GM18508 (cell line): ENCODE measurements around the gene ADAMTS16.

Source experiments
- ATAC-seq: cut with Tn5 transposase; IDR thresholded peaks from one replicate; pipeline ENCODE4 v1.9.1; 2021; ENCODE audit warnings: moderate number of reproducible peaks; ENCODE audit not compliant: insufficient read depth, unreplicated experiment

The ADAMTS16 gene

GRCh38 chr5:5335700-5336264, 195.7 kb downstream of the ADAMTS16 start:
- ATAC-seq: no peak

GRCh38 chr5:5339257-5339656, 199.1 kb downstream of the ADAMTS16 start:
- ATAC-seq: no peak

DNA sequence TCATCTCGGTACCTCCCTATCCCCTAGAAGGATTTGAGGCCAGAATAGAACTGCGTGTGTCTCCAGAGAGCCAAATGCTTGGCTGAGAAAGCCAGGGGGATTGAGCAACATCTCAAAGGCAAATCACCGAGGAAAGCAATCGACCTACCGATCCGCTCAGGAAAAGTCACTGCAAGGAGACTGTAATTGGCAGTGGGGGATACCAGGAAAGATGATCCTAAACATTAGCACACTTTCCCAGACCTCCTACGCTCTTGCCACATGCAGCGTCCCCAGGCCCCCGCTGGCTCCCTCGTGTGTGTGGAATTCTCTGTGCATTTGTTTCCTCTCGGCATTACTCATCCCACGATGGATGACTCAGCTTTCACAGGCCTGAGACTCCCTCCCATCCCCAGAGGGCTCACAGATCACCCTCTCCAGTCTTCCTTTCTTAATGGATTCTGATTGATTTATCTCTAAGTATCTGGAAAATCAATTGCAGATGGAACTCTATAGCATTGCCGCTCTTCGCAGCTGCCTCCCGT, 200.1 kb downstream of the ADAMTS16 start:
- ATAC-seq: no peak

GRCh38 chr5:5341531-5342292, 201.6 kb downstream of the ADAMTS16 start:
- no peak for ATAC-seq

DNA sequence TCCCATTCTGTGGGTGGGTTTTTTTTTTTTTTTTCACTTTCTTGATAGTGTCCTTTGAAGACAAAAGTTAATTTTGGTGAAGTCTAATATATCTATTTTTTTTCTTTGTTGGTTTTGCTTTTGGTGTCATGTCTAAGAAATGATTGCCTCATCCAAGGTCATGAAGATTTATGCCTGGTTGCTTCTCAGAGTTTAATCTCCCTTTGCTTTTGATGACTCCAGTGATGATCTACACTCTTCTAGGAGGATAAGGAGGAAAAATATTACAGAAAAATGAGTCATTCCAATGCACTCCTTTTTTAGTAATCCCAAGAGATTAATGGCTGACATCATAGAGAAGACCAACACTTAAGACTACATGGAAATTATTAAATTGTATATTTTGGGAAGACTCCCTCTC, 202.7 kb downstream of the ADAMTS16 start:
- no peak for ATAC-seq

DNA sequence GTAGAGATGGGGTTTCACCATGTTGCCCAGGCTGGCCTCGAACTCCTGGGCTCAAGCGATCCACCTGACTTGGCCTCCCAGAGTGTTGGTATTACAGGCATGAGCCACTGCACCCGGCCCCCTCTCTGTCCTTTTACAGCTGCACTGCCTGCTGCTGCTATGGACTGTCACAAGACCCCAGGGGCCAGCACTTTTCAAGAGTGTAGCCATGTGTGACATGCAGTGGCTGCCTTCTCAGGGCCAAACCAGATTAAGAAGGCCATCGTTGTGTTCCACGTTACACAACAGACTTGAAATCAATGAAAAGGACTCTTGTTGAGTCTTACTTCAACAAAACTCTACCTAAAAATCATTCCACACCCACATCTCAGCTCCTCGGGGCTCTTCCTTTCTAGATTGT, 203.4 kb downstream of the ADAMTS16 start:
- no peak for ATAC-seq

DNA sequence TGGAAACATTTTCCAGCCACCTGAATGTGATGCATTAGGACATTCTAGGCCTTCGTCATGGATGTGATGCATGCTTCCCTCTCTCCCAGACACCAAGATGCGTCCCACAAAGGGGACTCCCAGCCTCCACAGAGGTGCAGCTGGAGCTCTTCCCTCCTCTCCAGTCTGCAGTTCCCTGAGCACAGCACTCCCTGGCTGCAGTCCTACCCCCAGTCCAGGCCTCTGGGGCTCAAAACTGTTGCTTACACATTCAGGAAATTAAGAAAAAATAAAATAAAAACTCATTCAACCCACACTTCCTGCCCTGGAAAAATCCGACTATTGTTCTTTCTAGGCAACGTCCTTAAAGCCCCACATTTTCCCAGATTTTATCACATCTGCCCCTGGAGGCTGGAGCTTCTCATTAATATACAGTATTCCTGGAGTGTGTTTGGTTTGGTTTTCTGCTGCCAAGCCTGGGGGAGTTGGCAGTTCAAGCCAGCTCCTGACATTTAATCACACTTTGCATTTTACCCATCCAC, 204.0 kb downstream of the ADAMTS16 start:
- ATAC-seq: no peak

DNA sequence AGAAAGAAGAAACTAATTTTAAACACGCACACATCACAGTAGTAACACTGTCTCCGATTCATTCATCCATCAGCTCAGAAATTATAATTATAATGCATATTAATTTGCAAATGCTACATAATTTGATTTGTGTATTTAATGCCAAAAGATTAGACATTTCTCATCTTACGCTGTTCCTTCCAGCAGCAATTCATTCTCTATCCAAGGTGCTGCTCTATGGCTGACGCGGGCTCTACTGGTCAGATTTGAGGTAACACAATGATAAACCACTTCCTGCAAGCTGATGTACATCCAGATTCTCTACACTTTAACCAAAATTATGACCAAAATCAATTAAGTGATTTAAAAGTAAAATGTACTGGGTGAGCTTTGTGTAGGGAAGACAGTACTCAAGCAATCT, 204.5 kb downstream of the ADAMTS16 start:
- no peak for ATAC-seq

GRCh38 chr5:5347442-5347841, 207.3 kb downstream of the ADAMTS16 start:
- ATAC-seq: no peak

DNA sequence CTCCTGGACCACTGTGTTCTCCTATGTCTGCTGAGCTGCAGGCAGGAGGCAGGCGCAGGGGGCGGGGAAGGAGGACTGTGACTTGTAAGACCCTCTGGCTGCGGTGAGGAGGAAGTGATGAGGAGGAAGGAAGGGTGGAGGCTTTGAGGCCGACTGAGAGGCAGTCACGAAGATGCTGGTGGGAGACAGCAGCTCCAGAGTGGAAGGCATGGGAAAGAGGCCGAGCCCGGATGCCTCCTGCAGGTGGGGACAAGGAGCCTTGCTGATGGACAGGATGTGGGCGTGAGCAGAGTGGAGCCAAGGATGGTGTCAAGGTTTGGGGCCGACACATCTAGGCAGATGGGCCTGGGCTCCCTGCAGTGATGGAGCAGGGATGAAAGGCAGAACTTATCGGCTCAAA, 208.0 kb downstream of the ADAMTS16 start:
- no peak for ATAC-seq

DNA sequence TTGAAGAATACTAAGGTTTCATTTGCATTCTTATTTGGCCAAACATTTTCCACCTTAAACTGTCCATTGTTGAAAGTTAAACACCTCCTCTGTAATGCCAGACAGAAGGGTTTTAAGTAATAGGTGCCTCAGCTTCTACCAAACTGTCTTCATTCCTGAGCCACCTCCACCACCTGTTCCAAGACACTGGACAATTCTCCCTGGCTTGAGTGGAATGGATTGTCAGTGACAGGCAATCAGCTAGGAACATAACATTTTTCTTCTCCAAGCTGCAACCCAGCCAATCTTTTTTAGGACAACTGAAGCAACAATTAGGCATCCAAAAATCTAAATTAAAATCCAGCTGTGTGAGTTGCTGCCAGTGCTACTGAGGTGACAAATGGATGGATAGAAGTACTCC, 208.4 kb downstream of the ADAMTS16 start:
- no peak for ATAC-seq

GRCh38 chr5:5350101-5350500, 210.0 kb downstream of the ADAMTS16 start:
- no peak for ATAC-seq

DNA sequence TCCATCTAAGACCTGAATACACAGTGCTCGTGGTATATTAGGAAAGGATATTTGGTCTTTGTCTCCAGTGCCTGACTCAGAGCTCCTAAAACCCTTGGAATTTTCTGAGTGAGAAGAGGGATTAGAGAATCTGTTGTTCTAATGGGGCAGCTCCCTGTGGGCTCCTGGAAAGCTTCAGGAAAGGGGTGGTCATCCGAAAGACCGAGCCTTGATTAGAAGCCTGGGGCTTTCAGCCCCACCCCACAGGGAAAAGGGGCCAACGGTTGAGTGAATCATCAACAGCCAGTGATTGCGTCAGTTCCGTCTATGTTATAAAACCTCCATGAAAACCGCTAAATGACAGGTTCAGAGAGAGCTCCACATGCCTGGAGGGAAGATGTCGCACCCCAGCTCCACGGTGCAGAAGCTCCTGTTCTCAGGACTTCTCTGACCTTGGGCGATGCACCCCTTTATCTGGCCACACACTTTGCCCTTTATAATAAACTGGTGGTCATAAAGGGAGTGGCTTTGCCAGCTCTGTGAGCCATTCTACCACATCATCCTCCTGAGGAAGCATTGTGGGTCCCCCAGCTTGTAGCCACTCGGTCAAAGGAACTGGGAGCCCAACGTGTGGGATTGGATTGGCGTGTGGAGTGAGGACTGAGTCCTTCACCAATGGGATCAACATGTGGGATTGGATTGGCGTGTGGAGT, 211.3 kb downstream of the ADAMTS16 start:
- ATAC-seq: no peak

GRCh38 chr5:5352675-5353074, 212.5 kb downstream of the ADAMTS16 start:
- ATAC-seq: no peak

- ATAC-seq: no peak
Measured at GRCh38 chr5:5353681-5354080, 213.6 kb downstream of the ADAMTS16 start.

DNA sequence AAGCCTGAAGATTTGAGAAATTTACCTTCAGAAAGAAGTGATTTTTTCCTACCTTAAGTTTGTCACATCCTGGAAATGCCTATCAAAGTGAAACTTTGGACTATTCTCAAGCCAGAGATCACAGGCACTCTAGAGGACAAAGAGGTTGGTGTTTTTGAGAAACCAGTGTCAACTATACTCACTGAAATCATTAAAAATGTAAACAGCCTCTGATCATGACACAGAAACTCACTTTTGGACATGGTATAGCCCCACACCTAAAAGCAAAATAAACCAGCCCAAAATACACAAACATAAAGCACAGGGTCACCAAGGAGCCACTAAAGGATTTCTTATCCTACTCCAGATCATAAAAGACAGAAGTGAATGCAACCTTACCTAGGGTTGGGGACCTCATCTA, 216.6 kb downstream of the ADAMTS16 start:
- no peak for ATAC-seq

DNA sequence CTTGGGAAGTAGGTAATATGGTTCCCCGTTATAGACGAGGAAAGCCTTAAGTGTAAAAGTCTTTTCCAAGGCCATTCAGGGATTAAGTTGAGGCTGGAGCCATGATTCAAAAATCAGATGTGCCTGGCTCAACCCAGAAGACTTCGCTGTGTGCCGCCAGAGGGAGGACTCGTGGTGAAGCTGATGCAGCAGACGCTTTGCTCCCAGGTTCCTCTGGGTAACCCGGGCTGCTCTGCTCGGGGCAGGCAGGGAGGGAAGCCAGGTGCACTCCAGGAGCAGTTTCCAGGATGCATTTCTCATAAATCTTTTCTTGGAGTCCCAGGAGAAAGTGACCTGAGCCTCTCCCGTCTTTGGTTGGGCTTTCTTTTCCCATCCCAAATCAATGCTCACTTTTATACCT, 219.5 kb downstream of the ADAMTS16 start:
- no peak for ATAC-seq

DNA sequence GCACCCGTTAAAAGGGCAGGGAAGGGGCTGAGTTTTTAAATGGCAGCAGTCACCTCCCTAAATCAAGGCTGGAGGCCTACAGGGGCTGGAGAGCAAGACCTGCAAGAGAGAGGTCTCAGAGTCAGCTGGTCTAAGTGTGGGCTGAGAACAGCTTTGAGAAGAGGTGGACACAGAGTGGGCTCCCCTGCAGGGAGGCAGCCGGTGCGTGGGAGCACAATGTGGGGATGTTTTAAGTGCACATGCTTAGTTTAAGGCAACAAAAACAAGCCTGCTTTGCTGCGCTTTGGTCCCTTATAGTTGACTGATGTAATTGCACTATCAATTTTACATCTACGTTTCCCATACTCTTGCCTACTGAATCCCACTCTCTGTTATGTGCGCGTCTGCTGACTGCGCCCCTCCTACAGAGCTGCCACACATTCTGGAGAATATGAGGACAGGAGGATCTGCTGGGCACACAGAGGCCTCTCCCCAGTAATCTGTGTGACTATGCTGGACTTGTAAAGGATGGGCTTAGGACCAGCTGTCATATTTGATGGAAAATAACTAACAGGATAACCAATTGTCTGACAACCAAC, 220.3 kb downstream of the ADAMTS16 start:
- no peak for ATAC-seq

DNA sequence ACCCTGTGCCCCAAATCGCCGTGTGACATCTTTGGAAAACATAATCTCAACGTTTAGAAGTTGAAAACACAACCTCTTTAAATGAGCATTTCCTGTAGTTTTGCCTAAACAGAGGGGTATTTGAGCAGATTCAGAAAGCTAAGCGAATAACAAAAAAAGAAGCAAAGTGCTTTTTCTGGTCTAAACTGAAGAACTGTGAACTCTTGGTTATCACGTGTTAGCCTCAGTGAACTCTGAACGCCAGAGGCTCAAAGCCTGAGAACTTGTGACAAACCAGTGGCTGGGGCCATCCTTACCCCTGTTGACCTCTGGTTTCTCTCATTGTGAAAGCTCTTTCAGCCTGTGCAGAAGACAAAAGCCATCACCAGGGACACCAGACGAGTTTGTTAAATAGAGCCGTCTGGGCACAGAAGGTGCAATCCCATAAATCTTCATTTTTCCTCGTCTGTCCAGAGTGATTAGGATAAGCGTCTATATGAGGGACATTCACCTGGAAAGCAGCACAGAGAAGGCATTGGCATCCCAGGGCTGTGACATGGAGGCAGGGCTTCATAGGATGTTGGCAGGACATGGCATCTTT, 220.9 kb downstream of the ADAMTS16 start:
- ATAC-seq: no peak

DNA sequence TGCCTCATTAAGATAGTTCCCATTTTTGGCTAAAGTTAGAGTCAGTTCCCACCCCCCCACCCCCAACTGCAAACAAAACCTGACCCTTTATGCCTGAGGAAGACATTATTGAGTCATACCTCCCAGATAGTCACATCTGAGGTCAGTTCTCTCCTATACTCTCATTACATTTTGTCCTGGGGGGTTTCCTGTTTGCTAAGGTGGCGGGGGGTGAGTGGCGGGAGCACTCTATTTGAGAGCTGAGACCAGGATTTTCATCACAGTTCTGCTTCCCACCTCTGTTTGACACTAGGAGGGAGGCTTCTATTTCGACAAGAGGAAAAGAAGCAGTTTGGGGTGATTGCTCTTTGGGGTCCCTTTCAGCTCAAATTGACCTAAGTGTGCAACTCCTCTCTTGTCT, 222.9 kb downstream of the ADAMTS16 start:
- ATAC-seq: no peak
